Measurements from ENCODE around the gene ITGB4. TPM values are rescaled to one million over a fixed set of nuclear protein-coding genes. Genes with fewer than 3 reads are reported as not detected.
A peak's percentile ranks its signal among the peaks of the same experiment; 100 is the strongest.

Gene ITGB4
- total RNA-seq, 1 donor from 2014 or later: 10.6 TPM

DNA sequence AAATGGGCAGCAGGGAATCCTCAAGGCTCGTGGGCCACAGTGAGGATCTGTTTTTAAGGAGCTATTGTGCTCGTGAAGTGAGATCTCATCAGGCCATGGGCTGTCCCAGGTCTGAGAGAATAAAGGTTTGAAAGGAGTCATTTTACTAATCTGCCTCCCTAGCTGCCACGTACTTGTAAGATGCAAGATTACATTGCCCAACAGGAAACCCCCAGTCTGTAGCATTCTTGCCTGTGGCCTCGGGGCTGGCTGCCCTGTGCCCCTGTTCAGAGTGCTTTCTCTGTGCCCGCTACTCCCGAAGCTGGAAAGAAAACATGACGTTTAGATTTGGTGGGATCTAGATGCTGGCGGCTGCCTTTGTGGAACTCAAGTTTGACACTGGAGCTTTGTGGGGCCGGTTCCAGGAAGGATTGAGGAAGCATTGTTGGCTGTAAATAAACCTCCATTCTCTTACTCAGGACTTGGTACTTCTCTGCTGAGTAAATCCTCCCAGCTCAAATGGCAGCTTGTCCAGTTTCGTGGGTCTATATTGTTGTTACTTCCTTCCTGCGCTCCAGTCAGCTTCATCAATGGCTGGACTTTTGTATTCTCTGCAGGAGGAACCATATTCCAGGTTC, 32.9 kb upstream of the ITGB4 start:
- peaks cover 90% of the 10 kb centered on the region for H3K4me1 ChIP-seq
- intact Hi-C loops (cut with micrococcal nuclease): no loop called here
- TF ChIP-seq, protein P1, sequence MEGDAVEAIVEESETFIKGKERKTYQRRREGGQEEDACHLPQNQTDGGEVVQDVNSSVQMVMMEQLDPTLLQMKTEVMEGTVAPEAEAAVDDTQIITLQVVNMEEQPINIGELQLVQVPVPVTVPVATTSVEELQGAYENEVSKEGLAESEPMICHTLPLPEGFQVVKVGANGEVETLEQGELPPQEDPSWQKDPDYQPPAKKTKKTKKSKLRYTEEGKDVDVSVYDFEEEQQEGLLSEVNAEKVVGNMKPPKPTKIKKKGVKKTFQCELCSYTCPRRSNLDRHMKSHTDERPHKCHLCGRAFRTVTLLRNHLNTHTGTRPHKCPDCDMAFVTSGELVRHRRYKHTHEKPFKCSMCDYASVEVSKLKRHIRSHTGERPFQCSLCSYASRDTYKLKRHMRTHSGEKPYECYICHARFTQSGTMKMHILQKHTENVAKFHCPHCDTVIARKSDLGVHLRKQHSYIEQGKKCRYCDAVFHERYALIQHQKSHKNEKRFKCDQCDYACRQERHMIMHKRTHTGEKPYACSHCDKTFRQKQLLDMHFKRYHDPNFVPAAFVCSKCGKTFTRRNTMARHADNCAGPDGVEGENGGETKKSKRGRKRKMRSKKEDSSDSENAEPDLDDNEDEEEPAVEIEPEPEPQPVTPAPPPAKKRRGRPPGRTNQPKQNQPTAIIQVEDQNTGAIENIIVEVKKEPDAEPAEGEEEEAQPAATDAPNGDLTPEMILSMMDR (IDR thresholded peaks at IDR 0.05; ENCODE audit: borderline replicate concordance): no peak
- H3K27ac ChIP-seq (replicated peaks): peak overlapping the region; percentile 81
- no peaks in the 10 kb centered on the region for H3K9me3 ChIP-seq (replicated peaks)
- H3K27me3 ChIP-seq (ENCODE audit: low read depth): no peaks in the 10 kb centered on the region
- H3K4me3 ChIP-seq: no peak overlapping the region
- no peaks in the 10 kb centered on the region for H3K36me3 ChIP-seq
- DNase-seq: no peak

DNA sequence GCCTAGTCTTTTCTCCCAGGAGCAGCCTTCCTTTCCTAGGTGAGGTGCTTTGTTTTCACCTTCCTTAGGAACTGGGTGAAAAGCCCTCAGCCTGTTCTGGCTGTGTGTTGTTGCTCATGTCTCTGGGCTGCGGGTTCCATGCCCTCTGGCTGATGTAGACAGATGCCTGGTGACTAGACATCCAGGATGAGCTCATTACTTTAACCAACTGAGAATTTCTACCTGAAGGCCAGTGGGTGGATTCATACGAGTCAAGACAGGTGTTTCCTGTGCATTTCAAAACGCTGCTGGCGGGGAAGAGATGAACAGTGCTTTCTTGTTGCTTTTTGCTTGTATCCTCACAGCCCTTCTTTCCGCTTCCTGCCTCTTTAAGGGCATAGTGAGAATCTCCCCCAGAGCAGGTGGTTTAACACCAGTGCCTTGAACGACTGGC, 31.8 kb upstream of the ITGB4 start:
- no peaks in the 10 kb centered on the region for H3K9me3 ChIP-seq (replicated peaks)
- intact Hi-C loops (cut with micrococcal nuclease): no loop called here
- peak overlapping the region; percentile 81 for H3K27ac ChIP-seq (replicated peaks)
- no peak for DNase-seq
- peaks cover 4% of the 10 kb centered on the region for H3K36me3 ChIP-seq
- TF ChIP-seq, protein P1 (IDR thresholded peaks at IDR 0.05; ENCODE audit: borderline replicate concordance): no peak
- no peak overlapping the region for H3K4me3 ChIP-seq
- H3K4me1 ChIP-seq: peaks cover 88% of the 10 kb centered on the region
- H3K27me3 ChIP-seq (ENCODE audit: low read depth): no peaks in the 10 kb centered on the region

DNA sequence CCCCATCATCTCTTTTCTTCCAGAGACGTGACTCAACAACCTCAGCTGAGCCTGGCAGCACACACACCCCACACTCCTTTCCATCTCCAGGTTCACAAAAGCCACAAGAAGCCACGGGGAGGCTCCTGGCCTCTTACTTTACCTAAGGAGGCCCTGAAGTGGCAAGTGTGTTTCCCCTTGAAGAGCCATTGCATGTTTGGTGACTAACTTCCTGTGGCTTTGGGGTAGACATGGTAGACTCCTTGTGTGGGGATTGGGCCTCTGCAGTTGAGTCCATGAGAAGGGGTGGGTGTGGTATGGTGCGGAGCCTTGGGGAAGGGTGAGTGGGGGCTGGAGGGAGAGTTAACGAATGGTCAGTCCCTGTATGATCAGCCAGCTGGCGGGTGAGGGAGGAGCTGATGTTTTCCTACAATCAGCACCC, 29.9 kb upstream of the ITGB4 start:
- Histone ChIP-seq H3K36me3 (peaks cover 14% of the 10 kb centered on the region), H3K4me1 (peaks cover 88% of the 10 kb centered on the region)
- intact Hi-C loops (cut with micrococcal nuclease): no loop called here

DNA sequence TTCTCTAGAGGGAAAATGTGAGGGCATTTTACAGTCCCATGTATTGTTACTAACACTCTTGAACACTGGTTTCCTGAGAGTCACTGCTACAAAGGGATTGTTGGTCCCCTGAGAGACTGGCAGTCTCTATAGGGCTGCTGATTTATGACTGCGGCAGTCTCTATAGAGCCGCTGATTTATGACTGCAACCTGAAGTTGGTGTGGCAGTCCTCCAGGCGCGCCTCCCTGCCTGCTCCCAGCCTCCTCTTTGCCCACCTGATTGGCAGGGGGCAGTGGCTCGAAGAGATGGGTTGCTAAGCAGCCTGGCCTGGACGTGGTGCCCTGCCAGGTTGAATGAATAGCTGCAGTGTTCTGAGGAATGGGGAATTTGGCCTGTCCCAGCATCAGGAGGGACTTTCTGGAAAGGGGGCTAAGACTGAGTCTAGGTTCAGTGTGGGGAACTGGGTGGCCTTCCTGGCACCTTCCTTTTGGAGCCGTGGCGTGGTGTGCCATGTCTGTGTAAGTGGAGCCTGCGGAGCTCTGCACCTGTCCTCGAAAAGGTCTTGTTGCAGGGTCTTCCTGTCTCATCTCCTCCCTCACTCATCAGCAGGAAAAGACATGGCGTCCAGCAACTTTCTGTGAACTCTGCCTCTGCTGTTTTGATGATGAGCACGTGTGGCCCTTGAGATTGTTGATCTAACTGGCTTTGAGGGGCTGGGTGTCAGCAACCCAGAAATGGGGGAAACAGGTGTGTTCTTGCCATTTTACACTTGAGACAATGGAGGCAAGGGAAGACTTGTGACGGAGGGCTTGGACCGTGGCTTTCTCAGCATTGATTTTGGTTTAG, 29.2 kb upstream of the ITGB4 start:
- Histone ChIP-seq H3K27me3 (ENCODE audit: low read depth) (no peaks in the 10 kb centered on the region), H3K4me1 (peaks cover 88% of the 10 kb centered on the region), H3K9me3 (replicated peaks) (no peaks in the 10 kb centered on the region), H3K36me3 (peaks cover 14% of the 10 kb centered on the region), H3K27ac (replicated peaks) (peak overlapping the region; percentile 96), H3K4me3 (no peak overlapping the region)
- DNase-seq: no peak
- TF ChIP-seq, protein P1 (IDR thresholded peaks at IDR 0.05; ENCODE audit: borderline replicate concordance): no peak
- intact Hi-C loops (cut with micrococcal nuclease): no loop called here

More for the DNA sequence above, 29.9 kb upstream of the ITGB4 start:
- Histone ChIP-seq H3K9me3 (replicated peaks) (no peaks in the 10 kb centered on the region), H3K27ac (replicated peaks) (peak overlapping the region; percentile 96), H3K4me3 (no peak overlapping the region), H3K27me3 (ENCODE audit: low read depth) (no peaks in the 10 kb centered on the region)
- TF ChIP-seq, protein P1 (IDR thresholded peaks at IDR 0.05; ENCODE audit: borderline replicate concordance): no peak
- no peak for DNase-seq

DNA sequence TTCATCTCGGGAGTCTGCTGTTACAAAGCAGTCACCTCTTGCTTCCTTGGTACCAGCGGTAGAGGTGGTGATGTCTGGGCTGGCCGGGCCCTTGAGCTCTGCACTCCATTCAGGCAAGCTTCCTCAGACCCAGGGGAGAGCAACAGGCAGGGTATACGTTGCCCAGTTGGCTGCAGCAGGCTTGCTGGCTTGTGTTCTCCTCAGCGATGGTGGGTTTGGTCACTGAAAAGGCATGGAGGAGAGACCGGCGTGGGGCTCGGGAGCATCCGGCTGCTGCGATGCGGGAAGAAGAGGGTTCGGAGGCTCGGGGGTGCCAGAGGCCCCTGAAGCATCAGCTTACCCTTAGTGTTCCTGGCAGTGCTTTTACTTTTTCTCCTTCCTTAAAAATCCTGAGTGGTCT, 28.3 kb upstream of the ITGB4 start:
- H3K27ac ChIP-seq (replicated peaks): peak overlapping the region; percentile 96
- intact Hi-C loops (cut with micrococcal nuclease): no loop called here
- H3K4me3 ChIP-seq: no peak overlapping the region
- peaks cover 90% of the 10 kb centered on the region for H3K4me1 ChIP-seq
- H3K27me3 ChIP-seq (ENCODE audit: low read depth): no peaks in the 10 kb centered on the region
- H3K36me3 ChIP-seq: peaks cover 14% of the 10 kb centered on the region
- no peaks in the 10 kb centered on the region for H3K9me3 ChIP-seq (replicated peaks)
- TF ChIP-seq, protein P1 (IDR thresholded peaks at IDR 0.05; ENCODE audit: borderline replicate concordance): no peak
- no peak for DNase-seq

Measured in left ventricle myocardium inferior (tissue), 1 donor.